ENCODE measurements around the gene KDM2A.

Gene KDM2A

DNA sequence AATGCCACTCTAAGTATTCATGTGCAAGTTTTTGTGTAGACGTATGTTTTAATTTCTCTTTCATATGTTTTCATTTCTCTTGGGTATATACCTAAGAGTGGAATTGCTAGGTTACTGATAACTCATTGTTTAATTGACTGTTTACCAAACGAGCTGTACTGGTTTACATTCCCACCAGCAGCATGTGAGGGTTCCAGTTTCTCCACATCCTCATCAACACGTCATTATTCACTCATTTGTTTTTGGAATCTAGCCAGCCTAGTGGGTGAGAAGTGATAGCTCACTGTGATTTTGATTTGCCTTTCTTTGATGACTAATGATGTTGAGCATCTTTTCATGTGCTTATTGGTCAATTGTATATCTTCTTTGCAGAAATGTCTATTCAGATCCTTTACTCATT lies 174.0 kb downstream of the KDM2A start:
- H3K4me3 ChIP-seq (ENCODE audit: low read depth, low read length): no peak overlapping the region
- no peak for TF ChIP-seq CTCF (IDR thresholded peaks at IDR 0.05; ENCODE audit: borderline replicate concordance, insufficient read depth, low read depth, low read length)

DNA sequence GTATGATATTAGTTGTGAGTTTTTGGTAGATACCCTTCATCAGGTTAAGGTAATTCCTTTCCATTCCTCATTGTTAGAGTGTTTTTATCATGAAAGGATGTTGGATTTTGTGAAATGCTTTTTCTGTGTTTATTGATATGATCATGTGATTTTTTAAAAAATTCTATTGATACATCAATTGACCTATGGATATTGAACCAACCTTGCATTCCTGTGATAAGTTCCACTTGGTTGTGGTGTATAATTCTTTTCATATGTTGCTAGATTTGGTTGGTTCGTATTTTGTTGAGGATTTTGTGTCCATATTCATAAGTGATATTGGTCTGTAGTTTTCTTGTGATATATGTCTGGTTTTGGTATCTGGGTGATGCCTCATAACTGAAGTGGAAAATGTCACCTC lies 176.8 kb downstream of the KDM2A start:
- no peak overlapping the region for H3K4me3 ChIP-seq (ENCODE audit: low read depth, low read length)
- no peak for TF ChIP-seq CTCF (IDR thresholded peaks at IDR 0.05; ENCODE audit: borderline replicate concordance, insufficient read depth, low read depth, low read length)

DNA sequence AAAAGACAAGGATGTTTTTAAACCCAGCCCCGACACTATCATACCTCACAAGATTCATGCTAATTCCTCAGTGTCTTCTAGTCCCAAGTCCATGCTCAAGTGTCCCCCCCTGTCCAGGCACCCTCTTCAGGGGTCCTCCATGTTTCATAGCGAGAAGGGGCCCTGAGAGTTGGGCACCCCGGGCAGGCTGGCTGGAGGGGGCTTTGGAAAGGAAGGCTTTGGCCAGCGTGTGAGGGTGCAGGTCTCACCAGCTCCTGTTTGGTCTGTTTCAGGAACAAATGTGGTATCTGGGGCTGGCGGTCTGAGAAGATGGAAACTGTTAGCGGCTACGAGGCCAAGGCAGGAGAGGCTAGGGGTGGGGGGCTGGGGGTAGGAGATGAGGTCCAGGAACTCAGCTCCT lies 179.7 kb downstream of the KDM2A start:
- no peak for TF ChIP-seq CTCF (IDR thresholded peaks at IDR 0.05; ENCODE audit: borderline replicate concordance, insufficient read depth, low read depth, low read length)
- no peak overlapping the region for H3K4me3 ChIP-seq (ENCODE audit: low read depth, low read length)

DNA sequence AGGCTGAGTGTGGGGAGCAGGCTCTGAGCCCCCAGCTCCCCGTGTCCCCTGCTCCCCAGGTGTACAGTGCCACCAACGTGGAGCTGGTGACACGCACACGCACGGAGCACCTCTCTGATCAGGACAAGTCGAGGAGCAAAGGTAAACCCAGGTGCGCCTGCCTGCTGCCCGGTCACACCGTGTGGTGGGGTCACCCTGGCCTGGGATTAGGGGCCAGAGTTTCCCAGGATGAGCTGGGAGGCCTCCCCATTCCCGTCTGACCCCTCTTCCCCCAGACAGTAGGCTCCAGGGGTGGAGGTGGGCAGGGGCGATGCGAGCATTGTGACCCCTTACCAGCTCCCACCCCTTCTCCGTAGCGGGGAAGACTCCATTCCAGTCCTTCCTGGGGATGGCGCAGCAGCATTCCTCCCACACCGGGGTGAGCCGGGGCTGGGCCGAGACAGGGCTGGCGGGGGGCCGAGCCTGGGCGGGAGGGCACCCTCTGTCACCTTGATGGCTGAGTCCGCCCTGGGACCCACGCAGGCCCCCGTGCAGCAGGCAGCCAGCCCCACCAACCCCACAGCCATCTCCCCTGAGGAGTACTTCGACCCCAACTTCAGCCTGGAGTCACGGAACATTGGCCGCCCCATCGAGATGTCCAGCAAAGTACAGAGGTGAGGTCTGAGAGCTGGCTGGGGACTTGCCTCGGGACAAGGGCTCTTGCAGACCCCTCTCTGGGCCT lies 180.6 kb downstream of the KDM2A start:
- no peak overlapping the region for H3K4me3 ChIP-seq (ENCODE audit: low read depth, low read length)
- TF ChIP-seq CTCF (IDR thresholded peaks at IDR 0.05; ENCODE audit: borderline replicate concordance, insufficient read depth, low read depth, low read length): no peak

- TF ChIP-seq CTCF (IDR thresholded peaks at IDR 0.05; ENCODE audit: borderline replicate concordance, insufficient read depth, low read depth, low read length): no peak
- no peak overlapping the region for H3K4me3 ChIP-seq (ENCODE audit: low read depth, low read length)
These were observed 181.2 kb downstream of the KDM2A start for GRCh38 chr11:67300256-67300755.

DNA sequence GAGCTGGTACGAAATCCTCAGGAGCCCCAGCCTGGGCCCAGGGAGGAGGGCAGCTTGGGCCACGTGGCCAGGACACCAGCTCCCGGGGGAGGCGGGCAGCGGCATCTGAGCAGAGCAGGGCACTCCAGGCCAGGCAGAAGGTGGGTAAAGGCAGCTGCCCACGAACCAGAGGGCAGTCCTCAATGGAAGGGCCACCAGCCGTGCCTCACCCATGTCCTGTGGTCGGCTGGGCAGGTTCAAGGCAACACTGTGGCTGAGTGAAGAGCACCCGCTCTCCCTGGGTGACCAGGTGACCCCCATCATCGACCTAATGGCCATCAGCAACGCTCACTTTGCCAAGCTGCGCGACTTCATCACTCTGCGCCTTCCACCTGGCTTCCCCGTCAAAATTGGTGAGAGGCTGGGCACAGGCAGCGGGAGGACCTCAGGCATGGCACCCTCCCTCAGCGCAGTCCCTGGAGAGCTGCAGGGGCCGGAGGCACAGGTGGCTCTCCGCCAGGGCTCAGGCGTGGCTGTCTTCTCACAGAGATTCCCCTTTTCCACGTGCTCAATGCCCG lies 181.8 kb downstream of the KDM2A start:
- TF ChIP-seq CTCF (IDR thresholded peaks at IDR 0.05; ENCODE audit: borderline replicate concordance, insufficient read depth, low read depth, low read length): no peak
- no peak overlapping the region for H3K4me3 ChIP-seq (ENCODE audit: low read depth, low read length)

Measured in GM12875 (cell line).